ENCODE measurements around the gene SHROOM2. TPM values are rescaled to one million over a fixed set of nuclear protein-coding genes. Genes with fewer than 3 reads are reported as not detected.
"Not testable (repeated sequence)": the region's sequence is repeated elsewhere in the genome, so short reads cannot be mapped to it uniquely, and the experiment has no call there.

Gene SHROOM2
- total RNA-seq, 1 experiment from 2014 or later = 13.9 TPM

- no peak overlapping the region for H2BK20ac ChIP-seq (ENCODE audit: low read depth, low read length, poor library complexity, severe bottlenecking)
- H3K27me3 ChIP-seq (ENCODE audit: insufficient read depth, low read length) = no peaks in the 10 kb centered on the region
- no peak overlapping the region for H2BK5ac ChIP-seq (ENCODE audit: insufficient read length, low read length)
- WGBS (ENCODE audit: extremely low coverage, insufficient read length, low lambda C conversion rate) = no CpG with 5 or more reads among the region's 6 CpGs
- H3T11ph ChIP-seq (ENCODE audit: low read length) = no peak overlapping the region
- H3K9ac ChIP-seq (ENCODE audit: extremely low read depth, insufficient read length, low read length) = no peak overlapping the region
- H3K27me3 Mint-ChIP-seq (ENCODE audit: low read depth) = peaks cover 6% of the 10 kb centered on the region
- H4K91ac ChIP-seq (ENCODE audit: insufficient read length, low read depth, low read length) = no peak overlapping the region
- peaks cover 2% of the 10 kb centered on the region; the same call in 1 of the 2 replicates for H3K4me1 ChIP-seq (ENCODE audit: insufficient read depth, low read length)
- H3K36me3 Mint-ChIP-seq (ENCODE audit: insufficient read depth in 1 of 3, low read depth in 3 of 3) = peaks cover 3 to 11% (median 7%) of the 10 kb centered on the region in 3 experiments; a peak in 5 of 7 replicates
- no peak for DNase-seq
- H2BK120ac ChIP-seq (ENCODE audit: low read depth, low read length, poor library complexity, severe bottlenecking) = no peak overlapping the region
- no peak for TF ChIP-seq CTCF (conservative IDR thresholded peaks at IDR 0.05)
- H2BK15ac ChIP-seq (ENCODE audit: low read depth, low read length) = no peak overlapping the region
- H3K18ac ChIP-seq (ENCODE audit: insufficient read length, low read depth, low read length) = no peak overlapping the region
- no peak overlapping the region for H3K4me3 Mint-ChIP-seq
- H3K4ac ChIP-seq (ENCODE audit: low read depth, low read length) = no peak overlapping the region
- no peak overlapping the region for H2AK5ac ChIP-seq (ENCODE audit: insufficient read length, low read length)
- H4K5ac ChIP-seq (ENCODE audit: insufficient read length, low read depth, low read length) = no peak overlapping the region
- no peak overlapping the region for H3K56ac ChIP-seq (ENCODE audit: insufficient read length, low read depth, low read length)
- H3K23ac ChIP-seq (ENCODE audit: insufficient read length, low read depth, low read length) = no peak overlapping the region
- no peak overlapping the region for H3K27ac Mint-ChIP-seq
- H2BK12ac ChIP-seq (ENCODE audit: insufficient read length, low read depth, low read length) = no peak overlapping the region
- H3K14ac ChIP-seq (ENCODE audit: insufficient read depth, low read length) = no peak overlapping the region
- H3K9me3 ChIP-seq (ENCODE audit: control insufficient read depth, low read depth, low read length) = no peaks in the 10 kb centered on the region
- H2AFZ ChIP-seq (ENCODE audit: low read length) = no peak overlapping the region
- H3K23me2 ChIP-seq (ENCODE audit: insufficient read length, low read depth, low read length, poor library complexity, severe bottlenecking) = peaks cover 4% of the 10 kb centered on the region
- peaks cover 0 to 12% of the 10 kb centered on the region in 2 experiments; a peak in 2 of 4 replicates for H3K4me1 Mint-ChIP-seq
- H3K79me1 ChIP-seq (ENCODE audit: insufficient read depth, low read depth, low read length, poor library complexity, severe bottlenecking) = no peaks in the 10 kb centered on the region
- H3K27ac ChIP-seq (ENCODE audit: insufficient read length, low read depth, low read length) = no peak overlapping the region
- no peak overlapping the region for H4K8ac ChIP-seq (replicated peaks; ENCODE audit: insufficient read length, low read depth, low read length)
- H3K79me2 ChIP-seq (ENCODE audit: insufficient read depth, low read length) = peaks cover under 1% of the 10 kb centered on the region; the same call in 1 of the 2 replicates
- H3K9me3 Mint-ChIP-seq = peaks cover 18 to 48% of the 10 kb centered on the region in 2 experiments
- H3K4me2 ChIP-seq (ENCODE audit: insufficient read depth, insufficient read length, low read length) = no peak overlapping the region
- H4K20me1 ChIP-seq (ENCODE audit: control insufficient read depth, insufficient read depth, insufficient read length) = no peaks in the 10 kb centered on the region
Observed at GRCh38 chrX:9767375-9767774, 18.9 kb upstream of the SHROOM2 start.

- H3K79me2 ChIP-seq (ENCODE audit: insufficient read depth, low read length); H2AFZ ChIP-seq (ENCODE audit: low read length); H4K8ac ChIP-seq (replicated peaks; ENCODE audit: insufficient read length, low read depth, low read length); H4K5ac ChIP-seq (ENCODE audit: insufficient read length, low read depth, low read length); H3K79me1 ChIP-seq (ENCODE audit: insufficient read depth, low read depth, low read length, poor library complexity, severe bottlenecking); H3K4me2 ChIP-seq (ENCODE audit: insufficient read depth, insufficient read length, low read length); H3K36me3 Mint-ChIP-seq (ENCODE audit: insufficient read depth in 1 of 3, low read depth in 3 of 3); H3K27me3 ChIP-seq (ENCODE audit: insufficient read depth, low read length); H2BK120ac ChIP-seq (ENCODE audit: low read depth, low read length, poor library complexity, severe bottlenecking); H3K27me3 Mint-ChIP-seq (ENCODE audit: low read depth); H3K56ac ChIP-seq (ENCODE audit: insufficient read length, low read depth, low read length); H2BK12ac ChIP-seq (ENCODE audit: insufficient read length, low read depth, low read length); H3K23me2 ChIP-seq (ENCODE audit: insufficient read length, low read depth, low read length, poor library complexity, severe bottlenecking); H3K4me3 Mint-ChIP-seq; H3K14ac ChIP-seq (ENCODE audit: insufficient read depth, low read length); H3K27ac Mint-ChIP-seq; H4K20me1 ChIP-seq (ENCODE audit: control insufficient read depth, insufficient read depth, insufficient read length); H2BK20ac ChIP-seq (ENCODE audit: low read depth, low read length, poor library complexity, severe bottlenecking); H4K91ac ChIP-seq (ENCODE audit: insufficient read length, low read depth, low read length); H3K9ac ChIP-seq (ENCODE audit: extremely low read depth, insufficient read length, low read length); H3K4ac ChIP-seq (ENCODE audit: low read depth, low read length); H3K9me3 ChIP-seq (ENCODE audit: control insufficient read depth, low read depth, low read length); H2AK5ac ChIP-seq (ENCODE audit: insufficient read length, low read length); H3K18ac ChIP-seq (ENCODE audit: insufficient read length, low read depth, low read length); H2BK5ac ChIP-seq (ENCODE audit: insufficient read length, low read length); H3T11ph ChIP-seq (ENCODE audit: low read length); H3K4me1 ChIP-seq (ENCODE audit: insufficient read depth, low read length); H3K27ac ChIP-seq (ENCODE audit: insufficient read length, low read depth, low read length); DNase-seq; H2BK15ac ChIP-seq (ENCODE audit: low read depth, low read length); H3K23ac ChIP-seq (ENCODE audit: insufficient read length, low read depth, low read length): not testable (repeated sequence)
- Mint-ChIP-seq H3K4me1 (peaks cover 0 to 12% of the 10 kb centered on the region in 2 experiments; a peak in 2 of 4 replicates), H3K9me3 (peaks cover 17 to 42% of the 10 kb centered on the region in 2 experiments)
- WGBS (ENCODE audit: extremely low coverage, insufficient read length, low lambda C conversion rate) = no CpG with 5 or more reads among the region's 5 CpGs
Observed at GRCh38 chrX:9768321-9768839, 17.8 kb upstream of the SHROOM2 start.
